ENCODE data around the gene GCAT.

Gene GCAT

GRCh38 chr22:37809672-37810333, 2.1 kb downstream of the GCAT start:
- DNase-seq (ENCODE audit: low read depth in 2 of 2), result no peak

GRCh38 chr22:37811867-37812266, 4.1 kb downstream of the GCAT start:
- DNase-seq (ENCODE audit: low read depth in 2 of 2), result no peak

GRCh38 chr22:37812869-37813678, 5.3 kb downstream of the GCAT start:
- DNase-seq (ENCODE audit: low read depth in 2 of 2), result no peak

DNA sequence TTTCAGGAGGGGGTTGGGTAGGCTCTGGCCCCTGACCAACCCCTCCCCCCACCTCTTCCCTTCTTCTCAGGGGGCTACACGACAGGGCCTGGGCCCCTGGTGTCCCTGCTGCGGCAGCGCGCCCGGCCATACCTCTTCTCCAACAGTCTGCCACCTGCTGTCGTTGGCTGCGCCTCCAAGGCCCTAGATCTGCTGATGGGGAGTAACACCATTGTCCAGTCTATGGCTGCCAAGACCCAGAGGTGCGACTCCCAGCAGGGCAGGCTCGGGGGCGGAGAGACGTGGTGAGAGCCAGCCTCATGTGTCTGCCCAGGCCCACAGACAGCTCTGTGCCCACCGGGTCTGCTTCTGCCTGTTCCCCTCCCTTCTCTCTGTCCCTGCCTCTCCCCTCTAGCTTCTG, 7.9 kb downstream of the GCAT start:
- DNase-seq (ENCODE audit: low read depth in 2 of 2), result no peak

DNA sequence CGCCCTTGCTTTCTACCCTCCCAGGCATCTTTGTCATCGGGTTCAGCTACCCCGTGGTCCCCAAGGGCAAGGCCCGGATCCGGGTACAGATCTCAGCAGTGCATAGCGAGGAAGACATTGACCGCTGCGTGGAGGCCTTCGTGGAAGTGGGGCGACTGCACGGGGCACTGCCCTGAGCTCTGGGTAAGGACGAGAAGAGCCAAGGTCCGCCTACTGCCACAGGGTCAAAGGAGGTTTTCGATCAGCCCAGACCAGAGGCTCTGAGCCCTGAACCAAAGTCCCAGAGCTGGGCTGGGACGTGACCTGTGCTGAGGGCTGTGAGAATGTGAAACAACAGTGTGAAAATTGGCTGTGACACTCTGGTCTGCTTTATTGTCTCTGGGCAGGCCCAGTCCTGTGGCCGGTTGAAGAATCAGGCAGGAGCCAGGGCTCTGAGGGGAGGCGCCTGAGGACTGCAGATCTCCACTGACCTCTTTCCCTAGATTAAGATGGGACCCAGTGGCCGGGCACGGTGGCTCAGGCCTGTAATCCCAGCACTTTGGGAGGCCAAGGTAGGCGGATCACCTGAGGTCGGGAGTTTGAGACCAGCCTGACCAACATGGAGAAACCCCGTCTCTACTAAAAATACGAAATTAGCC, 8.9 kb downstream of the GCAT start:
- DNase-seq (ENCODE audit: low read depth in 2 of 2), result no peak

DNA sequence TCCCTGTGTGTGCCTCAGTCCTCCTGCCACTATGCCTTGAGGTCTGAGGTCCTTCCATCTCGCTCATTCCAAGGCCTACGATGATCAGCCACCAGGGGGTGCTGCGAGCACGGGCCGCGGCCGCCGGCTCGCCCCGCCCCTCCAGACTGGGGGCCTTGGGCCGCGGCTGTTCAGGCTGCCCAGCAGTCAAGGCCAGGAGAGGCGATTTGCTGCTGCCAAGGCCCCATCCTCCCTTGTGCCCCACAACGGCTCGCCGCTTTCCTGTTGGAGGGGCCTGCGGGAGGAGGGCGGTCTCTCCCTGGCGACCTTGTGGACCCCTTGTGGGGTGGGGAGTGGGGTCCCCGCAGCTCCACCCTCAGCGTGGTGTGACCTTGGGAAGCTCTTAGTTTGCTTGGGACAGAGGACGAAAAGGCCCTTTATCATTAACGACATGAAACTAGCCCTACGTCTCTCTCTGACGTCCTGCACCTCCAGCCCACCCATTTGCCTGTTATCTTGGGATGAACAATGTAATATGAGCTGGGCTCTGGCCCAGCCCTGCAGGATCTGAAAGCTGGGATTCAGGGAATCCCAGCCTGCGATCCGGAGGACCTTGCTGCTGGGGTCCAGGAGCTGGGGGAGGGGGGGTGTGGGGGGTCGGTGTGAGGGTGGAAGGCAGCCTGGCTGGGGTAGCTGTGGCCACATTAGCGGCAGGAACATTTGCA, 10.1 kb downstream of the GCAT start:
- DNase-seq (ENCODE audit: low read depth in 2 of 2), result peak; percentile 58 to 75

DNA sequence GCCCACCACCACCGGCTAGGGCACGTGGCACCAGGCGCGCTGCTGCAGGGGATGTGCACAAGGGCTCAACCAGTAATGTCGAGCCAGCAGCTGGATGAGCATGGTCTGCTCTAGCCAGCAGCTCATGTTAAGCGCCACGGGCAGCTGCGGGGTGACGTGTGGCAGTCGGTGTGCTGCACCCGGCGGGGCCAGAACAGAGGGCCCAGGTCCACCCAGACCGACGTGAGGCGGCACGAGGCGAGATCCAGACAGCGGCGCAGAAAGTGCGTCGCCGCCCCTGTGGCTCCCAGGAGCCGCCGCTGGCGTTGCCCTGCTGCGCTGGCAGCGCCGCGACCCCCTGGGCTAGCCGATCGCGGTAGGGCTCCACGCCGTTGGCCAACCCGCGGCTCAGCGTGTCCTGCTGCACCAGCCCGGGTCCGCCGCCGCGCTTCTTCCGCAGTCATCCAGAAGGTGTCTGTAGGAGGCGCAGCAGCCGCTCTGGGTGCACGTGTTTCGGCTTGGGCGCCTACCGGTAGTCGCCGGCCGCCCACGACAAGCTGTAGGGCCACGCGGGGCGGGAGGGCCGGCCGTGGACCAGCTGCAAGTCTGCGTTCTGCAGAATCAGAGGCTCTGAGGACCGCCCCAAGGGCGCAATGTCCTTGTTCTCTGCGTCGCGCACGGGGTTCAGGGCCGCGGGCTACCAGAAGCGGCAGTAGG, 10.8 kb downstream of the GCAT start:
- peak; percentile 17 to 30 for DNase-seq (ENCODE audit: low read depth in 2 of 2)

- no peak for DNase-seq (ENCODE audit: low read depth in 2 of 2)
These were observed 11.3 kb downstream of the GCAT start for GRCh38 chr22:37819105-37819433.

GRCh38 chr22:37820350-37820749, 12.6 kb downstream of the GCAT start:
- no peak for DNase-seq (ENCODE audit: low read depth in 2 of 2)

- no peak for DNase-seq (ENCODE audit: low read depth in 2 of 2)
These were observed 14.5 kb downstream of the GCAT start for GRCh38 chr22:37822079-37822833.

- no peak for DNase-seq (ENCODE audit: low read depth in 2 of 2)
These were observed 15.6 kb downstream of the GCAT start, which contains the start of gene GALR3 for GRCh38 chr22:37823134-37823985. GALR3 (plus strand) TSS chr22:37823382; CDS start chr22:37823407, 25 bp downstream.

- DNase-seq (ENCODE audit: low read depth in 2 of 2), result no peak
These were observed 17.2 kb downstream of the GCAT start for GRCh38 chr22:37824674-37825641.

DNA sequence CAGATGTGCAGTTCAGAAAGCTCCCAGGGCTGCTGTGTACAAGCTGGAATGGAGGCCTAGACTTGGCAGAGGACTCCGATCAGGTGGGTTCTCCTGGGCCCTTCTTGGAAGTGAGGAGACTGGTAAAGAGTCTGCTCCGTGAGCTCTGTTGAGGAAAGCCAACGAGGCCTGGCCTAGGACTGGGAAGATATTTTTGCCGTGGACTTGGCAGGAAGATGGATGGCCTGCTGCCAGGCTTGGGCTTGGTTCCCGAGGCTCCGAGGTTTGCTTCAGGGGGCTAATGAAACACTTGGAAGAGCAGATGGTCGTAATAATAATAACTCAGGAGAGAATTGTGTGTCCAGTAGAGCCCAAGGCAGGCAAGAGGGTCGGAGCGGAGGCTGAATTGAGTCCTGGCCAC, 19.3 kb downstream of the GCAT start:
- DNase-seq (ENCODE audit: low read depth in 2 of 2), result no peak

- no peak for DNase-seq (ENCODE audit: low read depth in 2 of 2)
These were observed 22.5 kb downstream of the GCAT start for GRCh38 chr22:37830093-37830842.

GRCh38 chr22:37831472-37831871, 23.7 kb downstream of the GCAT start:
- no peak for DNase-seq (ENCODE audit: low read depth in 2 of 2)

- DNase-seq (ENCODE audit: low read depth in 2 of 2), result no peak
These were observed 24.5 kb downstream of the GCAT start for GRCh38 chr22:37832022-37832857.
